OCI-M2 (cell line): Measurements from ENCODE around the gene BIN2.

ENCODE experiments used
- DNase-seq: peaks from one replicate; lab custom pipeline; 2025; ENCODE audit not compliant: unreplicated experiment; lab: John Stamatoyannopoulos, UW

Gene BIN2

DNA sequence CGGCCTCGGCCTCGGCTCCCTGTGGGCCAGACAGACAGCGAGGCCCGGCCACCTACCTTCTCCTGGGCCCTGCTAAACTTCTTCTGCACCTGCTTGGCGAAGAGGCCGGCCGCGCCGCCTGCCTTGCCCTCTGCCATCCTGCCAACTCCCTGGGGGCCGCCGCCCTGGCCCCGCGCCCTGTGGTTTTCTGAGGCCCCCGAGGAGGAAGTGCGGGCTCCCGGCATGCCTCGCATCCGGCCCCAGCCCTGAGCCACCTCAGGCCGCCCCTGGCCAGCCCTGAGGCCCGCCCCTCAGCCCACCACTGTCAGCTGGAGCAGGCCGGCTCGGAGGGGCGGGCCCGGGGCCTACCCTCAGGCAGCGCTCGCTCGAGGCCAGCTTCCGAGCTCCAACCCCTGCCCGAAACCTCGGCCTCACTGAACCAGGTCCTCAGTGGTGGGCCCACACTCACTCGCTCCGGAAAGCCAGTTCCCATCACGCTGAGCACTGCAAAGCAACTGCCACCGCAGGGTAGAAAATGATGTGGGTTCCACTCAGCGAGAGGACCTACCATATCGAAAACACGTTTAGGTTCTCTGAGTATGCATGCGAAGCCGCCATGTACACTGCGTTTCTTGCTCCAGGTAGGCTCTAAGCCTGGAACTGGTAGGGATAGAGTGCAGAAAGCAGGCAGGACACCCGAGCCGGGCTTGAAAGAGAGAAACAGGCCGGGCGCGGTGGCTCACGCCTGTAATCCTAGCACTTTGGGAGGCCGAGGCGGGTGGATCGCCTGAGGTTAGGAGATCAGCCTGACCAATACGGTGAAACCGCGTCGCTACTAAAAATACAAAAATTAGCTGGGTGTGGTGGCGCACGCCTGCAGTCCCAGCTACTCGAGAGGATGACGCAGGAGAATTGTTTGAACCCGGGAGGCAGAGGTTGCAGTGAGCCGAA, at the start of gene BIN2:
Gene BIN2 (minus strand): TSS at position 209 of the 930 bp plus-strand sequence. CDS start 72 bp downstream, at position 137.
- no peak for DNase-seq

DNA sequence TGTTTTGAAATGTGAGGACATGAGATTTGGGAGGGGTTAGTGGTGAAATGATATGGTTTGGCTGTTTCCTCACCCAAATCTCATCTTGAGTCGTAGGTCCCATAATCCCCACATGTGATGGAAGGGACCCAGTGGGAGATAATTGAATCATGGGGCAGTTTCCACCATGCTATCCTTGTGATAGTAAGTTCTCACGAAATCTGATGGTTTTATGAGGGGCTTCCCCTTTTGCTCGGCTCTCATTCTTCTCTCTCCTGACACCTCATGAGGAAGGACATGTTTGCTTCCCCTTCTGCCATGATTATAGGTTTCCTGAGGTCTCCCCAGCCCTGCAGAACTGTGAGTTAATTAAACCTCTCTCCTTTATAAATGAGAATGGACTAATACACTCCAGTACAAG, 49.2 kb upstream of the BIN2 start:
- no peak for DNase-seq

DNA sequence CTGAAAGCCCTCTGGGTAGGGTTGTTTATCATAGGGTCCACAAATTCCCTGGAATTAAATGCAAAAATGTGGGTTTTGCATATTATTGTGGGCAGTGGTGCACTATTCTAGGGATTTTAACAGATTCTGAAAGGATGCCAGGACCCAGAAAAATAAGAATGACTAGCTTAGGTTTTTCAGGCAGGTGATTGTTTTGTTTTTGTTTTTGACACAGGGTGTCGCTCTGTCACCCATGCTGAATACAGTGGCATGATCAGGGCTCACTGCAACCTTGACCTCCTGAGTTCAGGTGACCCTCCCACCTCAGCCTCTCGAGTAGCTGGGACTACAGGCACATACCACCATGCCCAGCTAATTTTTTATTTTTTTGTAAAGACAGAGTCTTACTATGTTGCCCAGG, 48.0 kb upstream of the BIN2 start:
- no peak for DNase-seq

DNA sequence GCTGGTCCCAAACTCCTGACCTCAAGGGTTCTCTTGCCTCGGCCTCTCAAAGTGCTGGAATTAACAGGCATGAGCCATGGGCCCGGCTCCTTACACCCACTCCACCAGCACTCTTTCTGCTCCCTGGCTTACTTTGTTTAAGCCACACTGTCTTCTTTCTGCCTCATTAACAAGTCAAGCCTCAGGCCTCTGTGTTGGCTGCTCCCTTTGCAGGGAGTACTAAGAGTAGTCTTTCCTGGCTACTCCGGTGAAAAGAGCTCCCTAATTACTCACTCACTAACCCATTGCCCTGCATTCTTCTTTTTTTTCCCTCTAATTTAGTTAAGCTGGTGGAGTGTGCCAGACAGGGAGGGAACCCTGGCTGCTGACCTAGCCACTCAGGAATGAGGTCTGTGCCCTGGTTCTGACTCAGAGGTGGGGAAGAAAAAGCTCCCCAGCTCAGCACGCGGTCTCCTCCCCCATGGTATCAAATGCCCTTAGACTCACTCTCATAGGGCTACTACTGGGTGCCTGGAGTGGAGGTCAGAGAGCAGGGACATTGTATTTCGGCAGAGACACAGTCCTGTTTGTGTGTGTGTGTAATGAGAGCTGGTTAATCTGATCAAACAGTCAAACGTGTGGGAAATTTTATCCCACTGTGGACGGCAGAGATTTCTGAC, 47.5 kb upstream of the BIN2 start:
- DNase-seq: no peak

DNA sequence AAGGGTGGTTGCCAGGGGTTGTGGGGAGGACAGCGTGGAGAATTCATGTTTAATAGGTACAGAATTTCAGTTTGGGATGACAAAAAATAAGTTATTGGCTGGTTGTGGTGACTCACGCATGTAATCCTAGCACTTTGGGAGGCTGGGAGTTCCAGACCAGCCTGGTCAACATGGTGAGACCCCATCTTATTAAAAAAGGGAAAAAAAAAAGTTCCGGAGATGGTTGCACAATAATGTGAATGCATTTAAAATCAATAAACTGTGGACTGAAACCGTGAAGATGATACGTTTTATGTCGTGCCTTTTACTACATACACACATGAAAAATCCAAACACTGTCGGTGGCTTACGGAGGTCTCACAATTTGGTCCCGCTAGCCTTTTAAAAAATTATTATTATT, 46.7 kb upstream of the BIN2 start:
- no peak for DNase-seq

DNA sequence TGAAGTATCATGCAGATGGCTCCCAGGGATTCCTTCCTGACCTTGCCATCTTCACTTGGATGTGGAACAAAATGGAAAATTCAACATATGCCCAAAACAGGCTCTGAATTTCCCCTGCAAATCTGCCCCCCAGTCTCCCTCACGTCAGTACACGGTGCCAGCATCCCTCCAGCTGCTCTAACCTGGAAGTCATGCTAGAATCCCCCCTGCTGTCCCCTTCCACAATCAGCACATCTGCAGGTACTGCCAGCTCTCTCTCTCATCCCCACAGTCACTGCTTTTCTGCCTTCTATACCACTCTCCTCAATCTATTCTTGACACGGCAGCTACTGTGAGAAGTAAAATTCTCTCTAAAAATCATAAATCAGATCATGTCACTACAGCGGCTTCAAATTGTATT, 45.6 kb upstream of the BIN2 start:
- DNase-seq: no peak

DNA sequence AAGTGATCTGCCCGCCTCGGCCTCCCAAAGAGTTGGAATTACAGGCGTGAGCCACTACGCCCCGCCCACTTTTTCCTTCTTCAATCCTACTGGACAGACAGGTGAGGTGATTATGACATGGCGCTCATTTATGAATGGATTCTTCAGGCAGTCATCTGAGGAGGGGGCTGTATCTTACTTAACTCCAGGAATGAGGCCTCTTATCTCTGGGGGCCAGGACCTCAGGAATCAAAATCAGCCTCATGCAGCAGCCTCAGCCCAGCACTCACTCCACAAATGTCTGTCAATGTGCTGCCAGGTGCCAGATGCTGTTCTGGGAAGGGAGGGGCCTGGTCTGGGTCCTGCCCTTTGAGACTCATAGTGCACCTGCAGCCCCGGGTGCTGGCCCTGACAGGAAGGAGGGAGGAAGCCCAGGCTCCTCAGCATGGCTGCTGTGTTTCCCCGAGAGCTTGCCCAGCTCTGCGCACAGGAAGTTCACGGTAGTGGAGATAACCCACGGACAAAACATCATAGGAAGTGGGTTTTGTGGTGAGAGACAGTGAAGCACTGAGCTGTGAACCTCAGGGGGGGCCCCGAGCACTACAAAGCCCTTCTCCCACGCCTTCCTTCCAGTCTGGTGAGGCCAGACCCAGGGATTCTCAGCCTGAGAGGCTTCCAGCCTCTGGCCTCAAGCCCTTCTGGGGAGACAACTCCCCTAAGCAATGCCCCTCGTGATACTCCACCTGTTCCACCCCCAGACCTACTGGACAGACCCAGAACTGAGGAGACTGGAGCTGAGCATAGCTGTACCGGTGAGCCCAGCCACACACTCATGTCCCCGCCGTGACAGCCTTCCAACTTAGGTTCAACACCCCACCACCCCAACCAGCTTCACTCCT, 44.9 kb upstream of the BIN2 start:
- DNase-seq: peak; percentile 83

DNA sequence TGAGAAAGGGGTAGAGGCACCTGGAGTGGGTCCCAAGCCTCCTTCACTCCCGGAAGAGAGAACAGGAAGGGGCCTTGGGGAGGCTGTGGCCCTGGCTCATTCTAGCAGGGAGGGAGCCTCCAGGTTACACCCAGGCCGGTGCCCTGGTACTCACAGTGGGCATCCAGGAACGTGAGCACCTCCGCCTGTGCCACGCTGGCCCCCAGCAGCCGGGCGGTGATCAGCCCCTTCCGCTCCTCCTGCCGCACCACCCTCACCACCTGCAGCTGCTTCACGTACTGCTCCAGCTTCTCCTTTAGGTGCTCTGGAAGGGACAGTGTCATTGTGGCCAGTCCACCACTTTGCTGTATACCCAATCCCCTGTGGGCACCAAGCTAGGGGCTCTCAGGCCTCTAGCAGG, 41.3 kb upstream of the BIN2 start:
- DNase-seq: no peak

DNA sequence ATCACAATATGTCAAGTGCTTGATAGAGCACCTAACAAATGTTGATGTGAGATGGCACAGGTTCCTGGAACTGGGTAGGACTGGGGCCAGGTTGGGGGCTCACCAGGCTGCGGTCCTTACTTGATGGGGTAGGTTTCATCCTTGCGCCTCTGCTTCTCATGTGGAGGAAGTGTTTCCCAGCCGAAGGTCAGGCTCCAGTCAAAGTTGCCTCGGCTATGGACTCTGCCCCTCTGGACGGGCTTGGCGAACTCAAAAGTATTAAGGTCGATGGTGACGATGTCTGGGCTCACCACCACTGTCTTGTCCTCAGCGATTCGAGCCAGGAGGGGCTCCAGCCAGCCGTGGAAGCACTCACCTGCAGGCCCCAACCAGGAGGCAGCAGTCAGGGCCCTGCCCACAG, 40.0 kb upstream of the BIN2 start:
- DNase-seq: no peak

DNA sequence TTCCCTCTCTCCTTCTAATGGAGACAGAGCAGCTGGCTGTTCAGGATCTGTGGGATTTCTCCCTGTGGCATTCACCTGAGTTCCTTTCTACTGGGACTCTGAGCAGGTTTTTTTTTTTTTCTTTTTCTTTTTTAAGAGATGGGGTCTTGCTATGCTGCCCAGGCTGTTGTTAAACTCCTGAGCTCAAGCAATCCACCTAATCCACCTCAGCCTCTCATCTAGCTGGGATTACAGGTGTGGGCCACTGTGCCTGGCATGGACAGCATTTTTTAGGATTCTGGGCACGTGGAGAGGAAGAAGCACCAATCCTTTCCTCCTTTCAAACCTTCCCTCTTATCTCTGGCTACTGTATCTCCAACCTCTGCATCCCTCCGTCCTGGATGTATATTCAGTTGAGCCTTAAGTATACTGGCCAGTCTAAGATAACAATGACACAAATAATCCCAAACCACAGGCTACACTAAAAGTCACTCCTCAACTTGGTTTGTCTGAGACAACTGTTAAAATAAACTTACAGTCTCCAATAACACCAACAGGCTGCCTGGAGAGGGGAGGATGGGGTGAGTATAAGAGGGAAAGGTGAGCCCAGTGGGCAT, 38.9 kb upstream of the BIN2 start:
- peak; percentile 17 for DNase-seq

DNA sequence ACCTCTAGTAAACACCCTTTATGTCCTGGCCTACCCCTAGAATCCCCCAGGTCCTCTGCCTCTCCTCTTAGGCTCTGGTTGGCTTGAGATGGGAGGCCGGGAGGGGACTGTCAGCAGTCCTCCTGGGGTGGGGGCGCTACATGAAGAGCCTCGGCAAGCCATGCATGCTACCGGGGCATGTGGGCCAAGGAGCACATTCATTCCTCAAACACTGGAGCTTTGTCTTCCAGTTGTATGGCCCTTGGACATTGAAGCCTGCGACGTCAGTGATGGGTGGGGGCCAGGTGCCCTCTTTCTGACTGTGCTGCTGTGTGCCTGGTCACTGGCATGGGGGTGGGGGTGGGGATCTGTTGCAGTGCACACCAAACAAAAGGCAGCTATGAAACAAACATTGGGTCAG, 38.3 kb upstream of the BIN2 start:
- no peak for DNase-seq

DNA sequence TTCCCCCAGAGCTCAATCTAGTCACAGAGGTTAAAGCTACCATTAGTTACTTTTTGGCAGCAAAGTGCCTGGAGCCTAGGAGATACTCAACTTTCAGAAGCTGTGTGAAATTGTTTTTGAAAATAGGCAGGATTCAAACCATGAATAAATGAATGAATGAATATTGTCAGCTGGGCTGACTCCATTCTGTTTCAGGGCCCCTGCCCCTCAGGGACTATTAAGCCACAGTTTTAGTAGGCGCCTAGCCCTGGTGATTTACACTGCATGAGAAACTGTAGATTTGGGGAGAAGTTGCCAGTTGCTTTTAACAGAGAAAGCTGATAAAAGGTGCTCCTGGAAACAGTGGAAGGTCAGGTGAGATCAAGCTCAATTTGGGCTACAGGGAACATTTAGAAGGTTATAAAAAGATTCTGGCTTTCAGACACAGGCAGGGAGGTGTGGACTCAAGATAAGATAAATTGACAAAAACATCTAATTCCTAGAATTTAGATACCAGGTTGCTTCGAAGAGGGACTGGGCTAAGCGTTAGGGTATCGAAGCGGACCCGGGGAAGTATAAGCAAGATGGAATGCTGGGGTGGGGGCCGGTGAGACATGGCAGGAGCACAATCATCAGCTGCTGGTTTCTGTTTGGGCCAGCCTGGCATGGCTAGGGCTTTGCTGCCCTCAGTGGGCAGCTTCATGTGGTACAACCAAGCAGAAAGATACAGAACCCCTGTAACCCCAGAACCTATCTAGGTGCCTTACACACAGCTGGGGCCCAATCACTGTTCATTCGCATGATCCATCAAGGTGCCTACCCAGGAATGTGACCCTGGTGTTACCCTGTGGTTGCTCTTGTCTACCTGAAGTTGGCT, 37.4 kb upstream of the BIN2 start:
- no peak for DNase-seq

DNA sequence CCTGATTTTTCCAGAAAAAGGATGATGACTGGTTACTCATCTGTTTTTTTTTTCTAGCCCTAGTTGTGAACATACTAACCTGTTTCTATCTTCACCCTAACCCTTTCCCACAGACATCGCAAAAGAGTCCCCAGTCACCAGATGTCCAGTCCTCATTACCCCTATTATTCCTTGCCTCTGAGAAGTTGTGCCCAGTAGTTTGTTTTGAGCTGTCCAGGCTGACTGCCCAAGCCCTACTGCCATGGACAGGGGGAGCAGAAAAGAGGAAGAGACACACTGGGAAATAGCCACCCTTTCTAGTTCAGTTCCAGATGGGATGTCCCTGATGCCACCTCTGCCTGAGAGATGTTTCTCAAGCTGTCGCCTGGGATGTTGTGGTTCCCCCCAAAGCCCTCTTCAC, 36.3 kb upstream of the BIN2 start:
- DNase-seq: no peak

DNA sequence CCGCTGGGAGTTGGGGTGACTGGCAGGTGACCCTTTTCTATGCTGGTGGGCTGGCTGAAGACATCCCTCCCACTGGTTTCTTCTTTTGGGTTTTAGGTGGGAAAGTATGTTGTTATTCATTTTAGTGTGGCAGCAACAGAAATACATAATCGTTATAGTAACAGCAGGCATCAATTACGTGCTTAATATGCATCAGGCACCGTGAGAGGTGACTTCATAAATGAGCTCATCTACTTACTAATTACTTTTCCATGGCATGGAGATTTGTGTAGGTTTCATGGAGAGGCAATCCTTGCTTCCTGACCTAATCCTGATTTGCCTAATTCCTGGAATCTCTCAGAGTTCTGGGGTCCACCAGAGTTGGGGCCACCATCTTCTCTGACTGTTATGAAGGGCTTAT, 35.9 kb upstream of the BIN2 start:
- DNase-seq: no peak

DNA sequence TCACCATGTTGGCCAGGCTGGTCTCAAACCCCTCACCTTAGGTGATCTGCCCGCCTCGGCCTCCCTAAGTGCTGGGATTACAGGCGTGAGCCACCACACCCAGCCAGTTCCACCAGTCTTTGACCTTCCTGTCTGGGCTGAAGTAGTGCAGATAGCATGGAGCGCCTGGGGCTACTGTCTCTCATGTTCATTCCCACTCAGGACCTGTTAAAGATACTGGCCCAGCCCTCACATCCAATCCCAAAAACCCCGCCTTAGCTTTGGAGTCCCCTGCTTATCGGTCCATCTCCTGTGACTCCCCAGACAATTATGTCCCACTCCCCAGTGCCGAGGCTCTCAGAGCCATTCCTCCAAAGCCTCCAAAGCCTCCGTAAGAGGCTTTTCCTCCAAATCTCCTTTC, 34.5 kb upstream of the BIN2 start:
- DNase-seq: no peak

DNA sequence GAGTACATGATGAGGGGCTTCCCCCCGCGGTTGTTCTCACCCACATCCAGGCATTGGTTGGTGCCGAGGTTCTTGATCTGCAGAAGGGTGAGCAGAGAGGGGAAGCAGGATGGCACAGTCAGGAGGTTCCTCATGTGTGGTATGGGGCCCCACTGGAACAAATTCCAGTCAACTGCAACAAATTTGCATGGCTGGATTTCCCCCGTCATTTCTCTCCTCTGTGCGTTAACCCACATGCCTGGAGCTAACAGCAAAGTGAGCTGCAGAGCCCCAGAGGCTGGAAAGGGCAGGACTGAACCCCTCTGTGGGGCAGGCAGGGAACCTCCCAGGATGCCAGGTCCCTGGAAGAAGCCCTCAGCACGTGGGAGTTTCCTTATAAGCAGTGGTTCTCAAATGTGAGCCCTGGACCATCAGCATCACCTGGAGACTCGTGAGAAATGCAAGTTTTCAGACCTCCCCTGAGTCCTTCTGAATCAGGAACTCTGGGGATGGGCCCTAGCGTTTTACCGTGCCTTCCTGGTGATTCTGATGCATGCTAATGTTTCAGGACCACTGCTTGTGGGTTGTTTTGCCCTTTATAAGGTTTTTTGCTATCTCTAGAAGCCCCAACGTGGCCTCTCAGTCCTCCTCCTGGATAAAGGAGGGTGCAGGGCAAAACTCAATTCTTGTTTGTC, 33.5 kb upstream of the BIN2 start:
- DNase-seq: no peak

DNA sequence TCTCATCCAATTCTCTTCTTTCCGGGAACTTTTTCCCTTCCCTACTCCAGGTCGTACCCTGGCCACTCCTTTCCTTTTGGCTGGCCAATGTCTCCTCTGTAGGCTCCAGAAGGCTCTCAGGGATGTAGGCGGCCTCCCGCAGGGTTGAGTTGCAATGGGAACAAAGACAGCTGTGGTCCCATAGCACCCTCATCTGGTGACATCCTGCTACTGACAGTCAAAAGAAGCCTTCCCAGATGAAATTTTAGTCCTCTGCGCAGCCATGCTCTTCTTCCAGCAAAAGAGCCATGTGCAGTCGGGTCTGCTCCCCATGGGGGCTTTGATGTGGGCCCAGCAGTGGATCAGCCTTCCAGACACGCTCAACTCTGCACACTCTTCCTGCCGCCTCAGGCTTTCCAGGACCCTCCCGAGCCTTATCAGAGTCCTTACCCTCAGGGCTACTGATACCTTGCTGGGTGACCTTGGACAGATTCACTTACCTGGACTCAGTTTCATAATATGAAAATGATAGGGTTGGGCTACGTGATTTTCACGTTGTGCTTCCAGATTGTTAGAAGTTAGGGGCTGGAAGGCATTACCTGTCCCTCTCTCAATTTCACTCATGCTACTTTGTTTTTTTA, 28.0 kb upstream of the BIN2 start:
- no peak for DNase-seq

DNA sequence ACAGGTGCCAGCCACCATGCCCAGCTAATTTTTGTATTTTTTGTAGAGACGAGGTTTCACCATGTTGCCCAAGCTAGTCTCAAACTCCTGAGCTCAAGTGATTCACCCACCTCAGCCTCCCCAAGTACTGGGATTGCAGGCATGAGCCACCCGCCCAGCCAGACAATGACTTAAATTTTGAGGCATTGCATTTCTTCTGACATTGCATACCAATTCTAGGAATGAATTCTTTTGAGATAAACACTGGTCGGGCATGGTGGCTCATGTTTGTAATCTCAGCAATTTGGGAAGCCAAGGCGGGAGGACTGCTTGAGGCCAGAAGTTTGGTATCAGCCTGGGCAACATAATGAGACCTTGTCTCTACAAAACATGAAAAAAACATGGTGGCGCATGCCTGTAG, 25.1 kb upstream of the BIN2 start:
- no peak for DNase-seq

DNA sequence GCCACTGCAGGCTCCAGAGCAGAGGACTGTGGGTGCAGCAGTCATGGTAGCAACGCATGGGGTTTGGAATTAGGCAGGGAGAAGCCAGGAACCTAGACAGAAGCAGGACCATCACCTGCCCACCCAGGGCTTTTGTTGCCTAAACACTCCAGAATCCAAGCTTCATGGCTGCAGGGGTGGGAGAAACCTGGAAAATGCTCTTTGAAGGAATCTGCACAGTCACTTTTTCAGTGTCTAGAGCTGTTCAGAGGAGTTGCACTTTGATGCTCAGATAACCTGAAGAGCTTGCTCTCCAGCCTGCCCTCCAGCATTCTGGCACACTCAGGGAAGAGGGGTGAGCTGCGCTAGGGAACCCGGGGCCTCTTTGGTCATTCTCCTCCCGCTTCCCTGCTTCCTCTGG, 24.1 kb upstream of the BIN2 start:
- DNase-seq: no peak
